A549 (cell line): ENCODE results near the gene SLC19A1. TPM values are rescaled to one million over a fixed set of nuclear protein-coding genes. Genes with fewer than 3 reads are reported as not detected.

Experiments
- ATAC-seq, 2 experiments: fragments of 200-7000 bp in 1 of 2; fragments of >200 bp in 1 of 2; cut with Nextera tagmentation in 1 of 2; cut with Tn5 transposase in 1 of 2; 3 replicates each; pipeline versions ENCODE4 v1.8.0 to v1.9.1; 2018 to 2020; ENCODE audit warnings: mild to moderate bottlenecking in 1 of 2, moderate library complexity in 1 of 2
- CTCF ChIA-PET: fragments of 300-600 bp; sonication (Branson Sonifier 250); formaldehyde crosslinking; extraction: SDS; loops from one replicate; lab custom pipeline; 2021; ENCODE audit warnings: antibody characterized with exemption, inconsistent platforms; lab: Yijun Ruan, JAX
- POLR2A ChIA-PET: fragments of 350-600 bp; formaldehyde crosslinking; extraction: SDS; loops from one replicate; lab custom pipeline; 2021; ENCODE audit warnings: antibody characterized with exemption, inconsistent platforms; lab: Yijun Ruan, JAX
- DNase-seq, 2 experiments: peaks; one replicate each; pipeline versions ENCODE4 v3.0.0 to v3.0.0-alpha.2; 2011 to 2016; ENCODE audit warnings: low read depth in 1 of 2, low spot score in 1 of 2
- FAIRE-seq: peaks from 2 replicates; lab custom pipeline; 2011; peaks lifted over from hg19 to GRCh38; lab: Jason Lieb, UNC
- H3K27ac ChIP-seq, 2 experiments: fragments of >200 bp; sonication (Bioruptor Twin); formaldehyde crosslinking; 3 replicates each; pipeline ENCODE4 v1.5.1; 2016 to 2017
- H3K4me1 ChIP-seq: fragments of >200 bp; sonication (Bioruptor Twin); formaldehyde crosslinking; 3 replicates; pipeline ENCODE4 v1.6.1; 2016
- H3K4me2 ChIP-seq: fragments of >200 bp; sonication (Bioruptor Twin); formaldehyde crosslinking; 3 replicates; pipeline ENCODE4 v1.6.1; 2016
- H3K4me3 ChIP-seq: fragments of >200 bp; sonication (Bioruptor Twin); formaldehyde crosslinking; 3 replicates; pipeline ENCODE4 v1.5.1; 2016
- H3K9me3 ChIP-seq: fragments of >200 bp; sonication (Bioruptor Twin); formaldehyde crosslinking; 3 replicates; pipeline ENCODE4 v1.6.1; 2016
- BHLHE40 ChIP-seq: IDR thresholded peaks from 2 replicates; pipeline ENCODE4 v1.6.1; 2012; ENCODE audit warnings: low read depth, low read length, inconsistent platforms
- CBX2 ChIP-seq: fragments of 200-600 bp; sonication (generic); IDR thresholded peaks from 2 replicates; pipeline ENCODE4 v1.6.1; 2016; ENCODE audit warnings: low read depth, mild to moderate bottlenecking, borderline replicate concordance
- CEBPB ChIP-seq, 2 experiments: fragments of >200 bp in 1 of 2; sonication (Bioruptor Twin) in 1 of 2; formaldehyde crosslinking in 1 of 2; IDR thresholded peaks; 2 replicates each; pipeline ENCODE4 v1.6.1; 2012 to 2016
- EHMT2 ChIP-seq: fragments of 200-600 bp; sonication (generic); IDR thresholded peaks from 2 replicates; pipeline ENCODE4 v1.6.1; 2016; ENCODE audit warnings: antibody characterized with exemption, low read depth, mild to moderate bottlenecking, moderate library complexity
- EP300 ChIP-seq, 2 experiments: fragments of >200 bp; sonication (Bioruptor Twin); formaldehyde crosslinking; IDR thresholded peaks; 2 replicates in 1 of 2; 3 replicates in 1 of 2; pipeline ENCODE4 v1.6.1; 2016 to 2017
- ESRRA ChIP-seq: fragments of 150-350 bp; IDR thresholded peaks from 2 replicates; pipeline ENCODE4 v1.6.1; 2014; ENCODE audit warnings: mild to moderate bottlenecking, low read length, borderline replicate concordance
- FOSB ChIP-seq: fragments of 250-450 bp; sonication (Bioruptor Pico); IDR thresholded peaks from 2 replicates; pipeline ENCODE4 v1.5.0; 2020; ENCODE audit warnings: mild to moderate bottlenecking, moderate library complexity
- FOXS1 ChIP-seq: fragments of 250-450 bp; sonication (Bioruptor Pico); IDR thresholded peaks from 2 replicates; pipeline ENCODE4 v1.5.0; 2020; ENCODE audit warnings: mild to moderate bottlenecking, moderate library complexity
- GATA3 ChIP-seq: IDR thresholded peaks from 2 replicates; pipeline ENCODE4 v1.6.1; 2012; ENCODE audit warnings: borderline replicate concordance
- HOXA7 ChIP-seq: fragments of 250-450 bp; sonication (Bioruptor Pico); IDR thresholded peaks from 2 replicates; pipeline ENCODE4 v1.5.0; 2020; ENCODE audit warnings: mild to moderate bottlenecking, moderate library complexity
- HOXB13 ChIP-seq: fragments of 250-450 bp; sonication (Bioruptor Pico); IDR thresholded peaks from 2 replicates; pipeline ENCODE4 v1.5.0; 2020; ENCODE audit warnings: low read depth, mild to moderate bottlenecking, moderate library complexity
- JUNB ChIP-seq: fragments of >200 bp; sonication (Bioruptor Twin); formaldehyde crosslinking; IDR thresholded peaks from 2 replicates; pipeline ENCODE4 v1.6.1; 2016
- NFE2L2 ChIP-seq: fragments of 150-350 bp; conservative IDR thresholded peaks from 2 replicates; pipeline ENCODE4 v1.6.1; 2014; ENCODE audit warnings: low read length
- NR3C1 ChIP-seq: fragments of >200 bp; sonication (Bioruptor Twin); formaldehyde crosslinking; IDR thresholded peaks from 3 replicates; pipeline ENCODE4 v1.6.1; 2017
- POLR2A ChIP-seq: IDR thresholded peaks from 2 replicates; pipeline ENCODE4 v1.6.1; 2012; ENCODE audit warnings: mild to moderate bottlenecking, low read length
- RARB ChIP-seq: fragments of 250-450 bp; sonication (Bioruptor Pico); IDR thresholded peaks from 2 replicates; pipeline ENCODE4 v1.8.0; 2021; ENCODE audit warnings: mild to moderate bottlenecking, moderate library complexity
- RFX5 ChIP-seq: fragments of 450-650 bp; IDR thresholded peaks from 2 replicates; pipeline ENCODE4 v1.7.1; 2014; ENCODE audit warnings: antibody characterized with exemption, mild to moderate bottlenecking, moderate library complexity
- SMC3 ChIP-seq: fragments of >200 bp; sonication (Bioruptor Twin); formaldehyde crosslinking; IDR thresholded peaks from 3 replicates; pipeline ENCODE4 v1.6.1; 2018; ENCODE audit warnings: inconsistent platforms
- TP53 ChIP-seq: fragments of 250-450 bp; sonication (Bioruptor Pico); IDR thresholded peaks from 2 replicates; pipeline ENCODE4 v1.5.0; 2021; ENCODE audit warnings: mild to moderate bottlenecking, moderate library complexity
- WGBS: methylation state at CpG from one replicate; pipeline ENCODE4 v1.1.6; 2017; ENCODE audit errors: missing lambda C conversion rate; 5-methylcytosine and 5-hydroxymethylcytosine counted together
- polyA plus RNA-seq, 4 experiments: library from polyadenylated mRNA; depleted of rRNA in 3 of 4; stranded (reverse); fragments of >200 nt; fragmentation: RNase III in 1 of 4; extraction: RNeasy Plus Mini Kit Qiagen cat#74134 plus additional on column Dnase treatment in 1 of 4; gene quantifications; 2 replicates in 3 of 4; 3 replicates in 1 of 4; pipeline ENCODE4 v1.2.3, GENCODE V29; 2011 to 2017
- TF ChIP-seq, protein P1 (sequence below): fragments of >200 bp; sonication (Bioruptor Twin); formaldehyde crosslinking; IDR thresholded peaks from 3 replicates; pipeline ENCODE4 v1.5.1; 2016
- TF ChIP-seq, protein P2 (sequence below): fragments of 250-450 bp; sonication (Bioruptor Pico); IDR thresholded peaks from 2 replicates; pipeline ENCODE4 v1.5.0; 2020; ENCODE audit warnings: low read depth, mild to moderate bottlenecking, moderate library complexity
- TF ChIP-seq, protein P3 (sequence below): fragments of 200-600 bp; sonication (generic); IDR thresholded peaks from 2 replicates; pipeline ENCODE4 v1.6.1; 2016; ENCODE audit warnings: antibody characterized with exemption, mild to moderate bottlenecking, moderate library complexity
- TF ChIP-seq, protein P4 (sequence below): fragments of 450-650 bp; IDR thresholded peaks from 2 replicates; pipeline ENCODE4 v1.6.1; 2014; ENCODE audit warnings: antibody characterized with exemption

SLC19A1 gene
- polyA plus RNA-seq, 2 of the 4 experiments (the other 2 are of a cell fraction) = 9.8 to 14.0 TPM

DNA sequence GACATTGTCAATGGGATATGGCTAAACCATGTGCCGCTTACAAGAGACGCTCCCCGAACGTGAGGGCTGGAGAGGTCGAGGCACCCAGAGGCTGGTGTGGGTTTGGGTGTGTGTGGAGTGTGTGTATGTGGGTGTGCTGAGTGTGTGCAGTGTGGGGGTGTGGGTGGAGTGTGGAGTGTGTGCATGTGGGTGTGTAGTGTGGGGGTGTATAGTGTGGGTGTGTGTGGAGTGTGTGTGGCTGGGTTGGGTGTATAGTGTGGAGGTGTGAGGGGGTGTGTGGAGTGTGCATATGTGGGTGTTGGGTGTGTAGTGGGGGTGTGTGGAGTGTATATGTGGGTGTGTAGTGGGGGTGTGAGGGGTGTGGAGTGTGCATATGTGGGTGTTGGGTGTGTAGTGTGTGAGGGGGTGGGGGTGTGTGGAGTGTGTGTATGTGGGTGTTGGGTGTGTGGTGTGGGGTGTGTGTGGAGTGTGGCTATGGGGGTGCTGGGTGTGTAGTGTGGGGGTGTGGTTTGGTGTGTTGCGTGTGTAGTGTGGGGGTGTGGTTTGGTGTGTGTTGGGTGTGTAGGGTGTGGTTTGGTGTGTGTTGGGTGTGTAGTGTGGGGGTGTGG is 42.2 kb downstream of the SLC19A1 start:
- no peaks in the 10 kb centered on the region for H3K4me1 ChIP-seq
- FAIRE-seq = no peak
- DNase-seq = no peak
- CTCF ChIA-PET = no interaction called here
- TF ChIP-seq NFE2L2 (no peak), EHMT2 (no peak), ESRRA (no peak), BHLHE40 (no peak), TP53 (CRISPR knock-in tag) (no peak), JUNB (no peak), RARB (CRISPR knock-in tag) (no peak), RFX5 (no peak), HOXA7 (CRISPR knock-in tag) (no peak), HOXB13 (no peak), FOXS1 (no peak), NR3C1 (no peak), FOSB (CRISPR knock-in tag) (no peak)
- TF ChIP-seq, protein P1, sequence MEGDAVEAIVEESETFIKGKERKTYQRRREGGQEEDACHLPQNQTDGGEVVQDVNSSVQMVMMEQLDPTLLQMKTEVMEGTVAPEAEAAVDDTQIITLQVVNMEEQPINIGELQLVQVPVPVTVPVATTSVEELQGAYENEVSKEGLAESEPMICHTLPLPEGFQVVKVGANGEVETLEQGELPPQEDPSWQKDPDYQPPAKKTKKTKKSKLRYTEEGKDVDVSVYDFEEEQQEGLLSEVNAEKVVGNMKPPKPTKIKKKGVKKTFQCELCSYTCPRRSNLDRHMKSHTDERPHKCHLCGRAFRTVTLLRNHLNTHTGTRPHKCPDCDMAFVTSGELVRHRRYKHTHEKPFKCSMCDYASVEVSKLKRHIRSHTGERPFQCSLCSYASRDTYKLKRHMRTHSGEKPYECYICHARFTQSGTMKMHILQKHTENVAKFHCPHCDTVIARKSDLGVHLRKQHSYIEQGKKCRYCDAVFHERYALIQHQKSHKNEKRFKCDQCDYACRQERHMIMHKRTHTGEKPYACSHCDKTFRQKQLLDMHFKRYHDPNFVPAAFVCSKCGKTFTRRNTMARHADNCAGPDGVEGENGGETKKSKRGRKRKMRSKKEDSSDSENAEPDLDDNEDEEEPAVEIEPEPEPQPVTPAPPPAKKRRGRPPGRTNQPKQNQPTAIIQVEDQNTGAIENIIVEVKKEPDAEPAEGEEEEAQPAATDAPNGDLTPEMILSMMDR = no peak
- TF ChIP-seq, protein P2, sequence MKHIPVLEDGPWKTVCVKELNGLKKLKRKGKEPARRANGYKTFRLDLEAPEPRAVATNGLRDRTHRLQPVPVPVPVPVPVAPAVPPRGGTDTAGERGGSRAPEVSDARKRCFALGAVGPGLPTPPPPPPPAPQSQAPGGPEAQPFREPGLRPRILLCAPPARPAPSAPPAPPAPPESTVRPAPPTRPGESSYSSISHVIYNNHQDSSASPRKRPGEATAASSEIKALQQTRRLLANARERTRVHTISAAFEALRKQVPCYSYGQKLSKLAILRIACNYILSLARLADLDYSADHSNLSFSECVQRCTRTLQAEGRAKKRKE = no peak
- POLR2A ChIA-PET = no interaction called here
- H3K4me2 ChIP-seq = no peak overlapping the region
- no peak for ATAC-seq
- H3K4me3 ChIP-seq = no peak overlapping the region
- H3K27ac ChIP-seq = no peak overlapping the region
- H3K9me3 ChIP-seq = no peaks in the 10 kb centered on the region
- 96% methylated on average over 6 of the region's 6 CpGs for WGBS

DNA sequence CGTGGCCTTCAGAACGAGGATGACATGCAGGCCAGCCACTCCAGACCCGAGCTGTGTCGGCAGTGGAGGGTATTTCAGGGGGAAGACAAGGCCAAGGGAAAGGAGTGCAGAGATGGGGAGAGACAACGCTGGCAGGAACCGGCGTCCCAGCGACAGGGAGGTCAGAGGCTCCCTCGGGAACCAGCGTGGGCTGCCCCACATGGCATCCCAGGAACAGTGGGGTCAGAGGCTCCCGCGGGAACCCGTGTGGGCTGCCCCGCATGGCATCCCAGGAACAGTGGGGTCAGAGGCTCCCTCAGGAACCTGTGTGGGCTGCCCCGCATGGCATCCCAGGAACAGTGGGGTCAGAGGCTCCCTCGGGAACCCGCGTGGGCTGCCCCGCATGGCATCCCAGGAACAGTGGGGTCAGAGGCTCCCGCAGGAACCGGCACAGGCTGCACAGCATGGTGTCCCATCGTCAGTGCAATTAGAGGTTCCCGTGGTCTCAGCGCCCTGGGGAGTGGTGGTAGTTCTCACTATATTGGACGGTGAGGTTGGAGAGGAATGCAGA is 43.0 kb downstream of the SLC19A1 start:
- H3K4me1 ChIP-seq = no peaks in the 10 kb centered on the region
- 93% methylated on average over 14 of the region's 25 CpGs for WGBS
- H3K9me3 ChIP-seq = no peaks in the 10 kb centered on the region
- no peak for ATAC-seq
- FAIRE-seq = no peak
- CTCF ChIA-PET = interaction anchor here (1.4 kb wide), 1 partner anchor 23 kb away, joined by 3 read pairs; no protein-coding TSS in a partner anchor
- DNase-seq = no peak
- no peak overlapping the region for H3K4me2 ChIP-seq
- H3K4me3 ChIP-seq = no peak overlapping the region
- no peak for TF ChIP-seq POLR2A
- H3K27ac ChIP-seq = no peak overlapping the region
- POLR2A ChIA-PET = no interaction called here

DNA sequence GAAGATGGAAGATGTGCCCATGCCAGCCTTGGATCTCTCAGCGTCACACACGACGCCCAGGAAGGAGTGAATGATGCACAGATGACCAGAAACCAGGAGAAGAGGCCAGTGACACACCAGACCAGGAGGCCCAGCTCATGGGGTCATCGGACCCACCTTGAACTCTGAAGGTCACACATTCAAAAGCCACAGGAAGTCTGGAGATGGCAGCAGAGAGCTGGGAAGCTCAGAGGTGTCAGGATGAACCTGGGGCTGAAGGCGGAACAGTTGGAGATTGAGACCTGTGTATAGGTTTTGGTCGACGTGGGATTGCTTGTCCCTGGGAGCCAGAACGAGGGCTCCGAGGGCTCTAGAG is 43.6 kb downstream of the SLC19A1 start:
- FAIRE-seq (no peak), ATAC-seq (no peak), DNase-seq (no peak)
- ChIA-PET CTCF (interaction anchor here (1.4 kb wide), 1 partner anchor 23 kb away, joined by 3 read pairs; no protein-coding TSS in a partner anchor), POLR2A (no interaction called here)
- no peak overlapping the region for H3K4me3 ChIP-seq
- H3K4me1 ChIP-seq = no peaks in the 10 kb centered on the region
- no peak overlapping the region for H3K4me2 ChIP-seq
- H3K9me3 ChIP-seq = no peaks in the 10 kb centered on the region
- H3K27ac ChIP-seq = no peak overlapping the region
- TF ChIP-seq JUNB = no peak
- WGBS = 95% methylated on average over 9 of the region's 9 CpGs

DNA sequence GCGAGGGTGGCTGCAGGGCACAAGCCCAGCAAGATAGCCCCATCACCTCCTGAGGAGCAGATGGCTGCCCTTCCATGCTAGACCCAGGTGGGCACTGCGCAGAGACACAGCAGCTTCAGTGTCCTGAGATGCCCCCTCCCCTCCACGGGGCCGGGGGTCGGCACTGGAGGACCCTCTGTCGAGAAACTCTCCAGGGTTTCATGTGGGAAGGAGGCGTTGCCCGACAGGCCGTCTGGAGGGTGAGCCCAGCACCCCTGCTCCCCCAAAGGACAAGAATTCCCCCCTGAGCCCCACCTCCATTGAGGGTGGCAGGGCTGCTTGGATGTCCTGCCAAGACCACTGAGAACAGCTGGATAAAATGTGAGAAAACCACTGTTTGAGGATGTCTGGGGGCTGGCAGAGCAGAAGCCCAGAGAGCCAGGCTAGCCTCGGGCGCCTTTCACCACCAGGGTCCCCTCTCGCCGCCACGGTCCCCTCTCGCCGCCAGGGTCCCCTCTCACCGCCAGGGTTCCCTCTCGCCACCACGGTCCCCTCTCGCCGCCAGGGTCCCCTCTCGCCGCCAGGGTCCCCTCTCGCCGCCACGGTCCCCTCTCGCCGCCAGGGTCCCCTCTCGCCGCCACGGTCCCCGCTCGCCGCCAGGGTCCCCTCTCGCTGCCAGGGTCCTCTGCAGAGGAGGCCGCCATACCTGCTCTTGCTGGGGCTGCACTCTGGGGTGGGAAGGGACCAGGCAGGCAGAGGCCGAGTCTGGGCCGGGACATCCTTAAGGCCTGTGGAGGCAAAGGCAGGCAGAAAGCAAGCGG is 44.2 kb downstream of the SLC19A1 start:
- H3K4me3 ChIP-seq = no peak overlapping the region
- no peaks in the 10 kb centered on the region for H3K9me3 ChIP-seq
- H3K4me1 ChIP-seq = no peaks in the 10 kb centered on the region
- CTCF ChIA-PET = interaction anchor here (1.4 kb wide), 1 partner anchor 24 kb away, joined by 3 read pairs; no protein-coding TSS in a partner anchor
- no peak overlapping the region for H3K4me2 ChIP-seq
- H3K27ac ChIP-seq = no peak overlapping the region
- POLR2A ChIA-PET = no interaction called here
- no peak for DNase-seq
- FAIRE-seq = no peak
- WGBS = 93% methylated on average over 19 of the region's 39 CpGs
- ATAC-seq = no peak
- TF ChIP-seq EHMT2 (no peak), SMC3 (no peak), TP53 (CRISPR knock-in tag) (no peak), EP300 (IDR thresholded peaks at IDR 0.05) (no peak), CBX2 (no peak), HOXB13 (no peak), GATA3 (no peak), CEBPB (IDR thresholded peaks at IDR 0.05) (no peak)
- TF ChIP-seq, protein P3, sequence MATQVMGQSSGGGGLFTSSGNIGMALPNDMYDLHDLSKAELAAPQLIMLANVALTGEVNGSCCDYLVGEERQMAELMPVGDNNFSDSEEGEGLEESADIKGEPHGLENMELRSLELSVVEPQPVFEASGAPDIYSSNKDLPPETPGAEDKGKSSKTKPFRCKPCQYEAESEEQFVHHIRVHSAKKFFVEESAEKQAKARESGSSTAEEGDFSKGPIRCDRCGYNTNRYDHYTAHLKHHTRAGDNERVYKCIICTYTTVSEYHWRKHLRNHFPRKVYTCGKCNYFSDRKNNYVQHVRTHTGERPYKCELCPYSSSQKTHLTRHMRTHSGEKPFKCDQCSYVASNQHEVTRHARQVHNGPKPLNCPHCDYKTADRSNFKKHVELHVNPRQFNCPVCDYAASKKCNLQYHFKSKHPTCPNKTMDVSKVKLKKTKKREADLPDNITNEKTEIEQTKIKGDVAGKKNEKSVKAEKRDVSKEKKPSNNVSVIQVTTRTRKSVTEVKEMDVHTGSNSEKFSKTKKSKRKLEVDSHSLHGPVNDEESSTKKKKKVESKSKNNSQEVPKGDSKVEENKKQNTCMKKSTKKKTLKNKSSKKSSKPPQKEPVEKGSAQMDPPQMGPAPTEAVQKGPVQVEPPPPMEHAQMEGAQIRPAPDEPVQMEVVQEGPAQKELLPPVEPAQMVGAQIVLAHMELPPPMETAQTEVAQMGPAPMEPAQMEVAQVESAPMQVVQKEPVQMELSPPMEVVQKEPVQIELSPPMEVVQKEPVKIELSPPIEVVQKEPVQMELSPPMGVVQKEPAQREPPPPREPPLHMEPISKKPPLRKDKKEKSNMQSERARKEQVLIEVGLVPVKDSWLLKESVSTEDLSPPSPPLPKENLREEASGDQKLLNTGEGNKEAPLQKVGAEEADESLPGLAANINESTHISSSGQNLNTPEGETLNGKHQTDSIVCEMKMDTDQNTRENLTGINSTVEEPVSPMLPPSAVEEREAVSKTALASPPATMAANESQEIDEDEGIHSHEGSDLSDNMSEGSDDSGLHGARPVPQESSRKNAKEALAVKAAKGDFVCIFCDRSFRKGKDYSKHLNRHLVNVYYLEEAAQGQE = no peak
- TF ChIP-seq, protein P4, sequence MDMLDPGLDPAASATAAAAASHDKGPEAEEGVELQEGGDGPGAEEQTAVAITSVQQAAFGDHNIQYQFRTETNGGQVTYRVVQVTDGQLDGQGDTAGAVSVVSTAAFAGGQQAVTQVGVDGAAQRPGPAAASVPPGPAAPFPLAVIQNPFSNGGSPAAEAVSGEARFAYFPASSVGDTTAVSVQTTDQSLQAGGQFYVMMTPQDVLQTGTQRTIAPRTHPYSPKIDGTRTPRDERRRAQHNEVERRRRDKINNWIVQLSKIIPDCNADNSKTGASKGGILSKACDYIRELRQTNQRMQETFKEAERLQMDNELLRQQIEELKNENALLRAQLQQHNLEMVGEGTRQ = no peak
